PC-9 (cell line): Measurements from ENCODE around the gene TMEM253.
A peak's percentile ranks its signal among the peaks of the same experiment; 100 is the strongest.

Source experiments
- EZH2 ChIP-seq: fragments of 200-600 bp; sonication (generic); IDR thresholded peaks from 2 replicates; pipeline ENCODE4 v1.8.0; 2017; ENCODE audit warnings: antibody characterized with exemption, low read depth
- TF ChIP-seq, protein P1 (sequence below): fragments of 200-600 bp; sonication (generic); conservative IDR thresholded peaks from 2 replicates; pipeline ENCODE4 v1.6.1; 2017; ENCODE audit warnings: mixed run types, antibody characterized with exemption, mild to moderate bottlenecking, moderate library complexity

DNA sequence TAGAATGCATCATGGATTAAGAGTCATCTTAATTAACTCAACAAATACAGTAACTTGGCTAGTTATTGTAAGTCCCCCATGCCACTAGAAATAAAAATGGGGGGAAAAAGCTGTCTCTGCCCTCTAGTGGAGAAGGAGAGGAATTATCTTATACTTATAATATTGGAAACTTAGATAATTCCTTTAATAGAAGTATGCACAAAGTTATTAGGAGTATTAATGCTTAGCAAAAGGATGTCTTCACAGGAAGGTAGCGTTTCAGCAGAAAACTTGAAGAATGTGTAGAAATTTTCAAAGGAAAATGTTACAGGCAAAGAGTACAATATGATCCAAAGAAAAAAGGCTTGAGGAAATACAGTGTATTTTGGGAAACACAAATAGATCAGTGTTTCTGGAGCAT lies 35.2 kb downstream of the TMEM253 start:
- TF ChIP-seq EZH2, result no peak
- TF ChIP-seq, protein P1, sequence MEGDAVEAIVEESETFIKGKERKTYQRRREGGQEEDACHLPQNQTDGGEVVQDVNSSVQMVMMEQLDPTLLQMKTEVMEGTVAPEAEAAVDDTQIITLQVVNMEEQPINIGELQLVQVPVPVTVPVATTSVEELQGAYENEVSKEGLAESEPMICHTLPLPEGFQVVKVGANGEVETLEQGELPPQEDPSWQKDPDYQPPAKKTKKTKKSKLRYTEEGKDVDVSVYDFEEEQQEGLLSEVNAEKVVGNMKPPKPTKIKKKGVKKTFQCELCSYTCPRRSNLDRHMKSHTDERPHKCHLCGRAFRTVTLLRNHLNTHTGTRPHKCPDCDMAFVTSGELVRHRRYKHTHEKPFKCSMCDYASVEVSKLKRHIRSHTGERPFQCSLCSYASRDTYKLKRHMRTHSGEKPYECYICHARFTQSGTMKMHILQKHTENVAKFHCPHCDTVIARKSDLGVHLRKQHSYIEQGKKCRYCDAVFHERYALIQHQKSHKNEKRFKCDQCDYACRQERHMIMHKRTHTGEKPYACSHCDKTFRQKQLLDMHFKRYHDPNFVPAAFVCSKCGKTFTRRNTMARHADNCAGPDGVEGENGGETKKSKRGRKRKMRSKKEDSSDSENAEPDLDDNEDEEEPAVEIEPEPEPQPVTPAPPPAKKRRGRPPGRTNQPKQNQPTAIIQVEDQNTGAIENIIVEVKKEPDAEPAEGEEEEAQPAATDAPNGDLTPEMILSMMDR, result peak; percentile 78
